H9 (cell line): ENCODE data around the gene ETHE1. TPM values are rescaled to one million over a fixed set of nuclear protein-coding genes. Genes with fewer than 3 reads are reported as not detected.

Source experiments
- DNase-seq: peaks from one replicate; pipeline ENCODE4 v3.0.0-alpha.2; 2017
- H2AFZ ChIP-seq: one replicate; pipeline ENCODE4 v1.6.1; 2013; ENCODE audit warnings: mild to moderate bottlenecking, low read length, control low read depth, moderate library complexity
- H2AK5ac ChIP-seq: 2 replicates; pipeline ENCODE4 v1.6.1; 2013; ENCODE audit warnings: low read length, control low read depth, mixed read lengths; ENCODE audit not compliant: insufficient read length
- H2BK120ac ChIP-seq: one replicate; pipeline ENCODE4 v1.6.1; 2013; ENCODE audit warnings: low read depth, mild to moderate bottlenecking, low read length, control low read depth, inconsistent platforms; ENCODE audit not compliant: poor library complexity, severe bottlenecking
- H2BK12ac ChIP-seq: 2 replicates; pipeline ENCODE4 v1.6.1; 2013; ENCODE audit warnings: low read length, control low read depth, mixed read lengths, low read depth; ENCODE audit not compliant: insufficient read length
- H2BK15ac ChIP-seq: 2 replicates; pipeline ENCODE4 v1.6.1; 2013; ENCODE audit warnings: low read depth, low read length, control low read depth
- H2BK20ac ChIP-seq: one replicate; pipeline ENCODE4 v1.6.1; 2013; ENCODE audit warnings: low read depth, mild to moderate bottlenecking, low read length, control low read depth, inconsistent platforms; ENCODE audit not compliant: poor library complexity, severe bottlenecking
- H2BK5ac ChIP-seq: 2 replicates; pipeline ENCODE4 v1.6.1; 2013; ENCODE audit warnings: low read length, control low read depth, mixed read lengths; ENCODE audit not compliant: insufficient read length
- H3K14ac ChIP-seq: 2 replicates; pipeline ENCODE4 v1.6.1; 2013; ENCODE audit warnings: low read length, control low read depth; ENCODE audit not compliant: insufficient read depth
- H3K18ac ChIP-seq: 2 replicates; pipeline ENCODE4 v1.6.1; 2013; ENCODE audit warnings: low read depth, mild to moderate bottlenecking, mixed read lengths, low read length, control low read depth; ENCODE audit not compliant: insufficient read length
- H3K23ac ChIP-seq: 2 replicates; pipeline ENCODE4 v1.6.1; 2013; ENCODE audit warnings: low read length, control low read depth, mixed read lengths, low read depth; ENCODE audit not compliant: insufficient read length
- H3K23me2 ChIP-seq: 2 replicates; pipeline ENCODE4 v1.6.1; 2013; ENCODE audit warnings: low read depth, mild to moderate bottlenecking, mixed read lengths, low read length, control low read depth; ENCODE audit not compliant: insufficient read length, poor library complexity, severe bottlenecking
- H3K27ac ChIP-seq: 2 replicates; pipeline ENCODE4 v1.5.1; 2013; ENCODE audit warnings: low read length, control low read depth, mixed read lengths, low read depth; ENCODE audit not compliant: insufficient read length
- H3K27me3 ChIP-seq: 2 replicates; pipeline ENCODE4 v1.6.1; 2013; ENCODE audit warnings: low read length, control low read depth, inconsistent platforms; ENCODE audit not compliant: insufficient read depth
- H3K4ac ChIP-seq: 2 replicates; pipeline ENCODE4 v1.6.1; 2013; ENCODE audit warnings: low read depth, mild to moderate bottlenecking, control low read depth, inconsistent platforms, low read length, moderate library complexity
- H3K4me1 ChIP-seq: 2 replicates; pipeline ENCODE4 v1.6.1; 2013; ENCODE audit warnings: low read length, control low read depth, inconsistent platforms; ENCODE audit not compliant: insufficient read depth
- H3K4me2 ChIP-seq: 2 replicates; pipeline ENCODE4 v1.6.1; 2013; ENCODE audit warnings: low read length, control low read depth, mixed read lengths; ENCODE audit not compliant: insufficient read length, insufficient read depth
- H3K56ac ChIP-seq: 2 replicates; pipeline ENCODE4 v1.6.1; 2013; ENCODE audit warnings: low read depth, mild to moderate bottlenecking, mixed read lengths, low read length, control low read depth; ENCODE audit not compliant: insufficient read length
- H3K79me1 ChIP-seq: 2 replicates; pipeline ENCODE4 v1.6.1; 2013; ENCODE audit warnings: low read depth, mild to moderate bottlenecking, moderate library complexity, low read length, control low read depth, inconsistent platforms; ENCODE audit not compliant: insufficient read depth, poor library complexity, severe bottlenecking
- H3K79me2 ChIP-seq: 2 replicates; pipeline ENCODE4 v1.6.1; 2013; ENCODE audit warnings: low read length, control low read depth, inconsistent platforms; ENCODE audit not compliant: insufficient read depth
- H3K9ac ChIP-seq: 2 replicates; pipeline ENCODE4 v1.6.1; 2013; ENCODE audit warnings: low read length, control low read depth, mixed read lengths; ENCODE audit not compliant: insufficient read length; ENCODE audit errors: extremely low read depth
- H3K9me3 ChIP-seq: one replicate; pipeline ENCODE4 v1.6.1; 2013; ENCODE audit warnings: low read depth, low read length, inconsistent platforms; ENCODE audit not compliant: control insufficient read depth
- H3T11ph ChIP-seq: one replicate; pipeline ENCODE4 v1.6.1; 2013; ENCODE audit warnings: mild to moderate bottlenecking, low read length, control low read depth, inconsistent platforms
- H4K20me1 ChIP-seq: one replicate; pipeline ENCODE4 v1.6.1; 2013; ENCODE audit not compliant: control insufficient read depth, insufficient read length, insufficient read depth
- H4K5ac ChIP-seq: 2 replicates; pipeline ENCODE4 v1.6.1; 2013; ENCODE audit warnings: low read depth, mild to moderate bottlenecking, mixed read lengths, low read length, control low read depth; ENCODE audit not compliant: insufficient read length
- H4K8ac ChIP-seq: replicated peaks from 2 replicates; pipeline ENCODE4 v1.6.1; 2013; ENCODE audit warnings: low read length, control low read depth, mixed read lengths, low read depth; ENCODE audit not compliant: insufficient read length
- H4K91ac ChIP-seq: 2 replicates; pipeline ENCODE4 v1.6.1; 2013; ENCODE audit warnings: low read depth, mild to moderate bottlenecking, moderate library complexity, mixed read lengths, low read length, control low read depth; ENCODE audit not compliant: insufficient read length
- H3K27ac Mint-ChIP-seq, 3 experiments: 2 replicates in 2 of 3; 3 replicates in 1 of 3; pipeline ENCODE4 v1.8.0; 2020 to 2021; ENCODE audit warnings: mixed read lengths in 3 of 3, mild to moderate bottlenecking in 1 of 3, moderate library complexity in 1 of 3
- H3K27me3 Mint-ChIP-seq: 2 replicates; pipeline ENCODE4 v1.8.0; 2021; ENCODE audit warnings: low read depth, mild to moderate bottlenecking, moderate library complexity, mixed read lengths
- H3K36me3 Mint-ChIP-seq, 3 experiments: 2 replicates in 2 of 3; 3 replicates in 1 of 3; pipeline ENCODE4 v1.8.0; 2020 to 2021; ENCODE audit warnings: low read depth in 3 of 3, mixed read lengths in 3 of 3; ENCODE audit not compliant: insufficient read depth in 1 of 3
- H3K4me1 Mint-ChIP-seq, 2 experiments: 2 replicates each; pipeline ENCODE4 v1.8.0; 2020; ENCODE audit warnings: mixed read lengths in 2 of 2
- H3K4me3 Mint-ChIP-seq, 2 experiments: 2 replicates in 1 of 2; 3 replicates in 1 of 2; pipeline ENCODE4 v1.8.0; 2020 to 2021; ENCODE audit warnings: mild to moderate bottlenecking in 2 of 2, mixed read lengths in 2 of 2, moderate library complexity in 1 of 2
- H3K9me3 Mint-ChIP-seq, 2 experiments: 2 replicates in 1 of 2; 3 replicates in 1 of 2; pipeline ENCODE4 v1.8.0; 2020; ENCODE audit warnings: mild to moderate bottlenecking in 2 of 2, mixed read lengths in 2 of 2, moderate library complexity in 1 of 2
- whole genome bisulfite sequencing: extraction: QIAGEN DNeasy Blood & Tissue Kit; methylation state at CpG from one replicate; pipeline ENCODE4 v1.1.7; 2013; ENCODE audit warnings: missing lambda C conversion rate, low lambda C conversion rate, mixed read lengths; ENCODE audit not compliant: insufficient read length; ENCODE audit errors: extremely low coverage; 5-methylcytosine and 5-hydroxymethylcytosine counted together
- total RNA-seq: library from RNA; stranded (reverse); gene quantifications from 2 replicates; pipeline ENCODE4 v1.2.1, GENCODE V29; 2021
- TF ChIP-seq, protein P1 (sequence below): fragments of 200-600 bp; sonication (generic); conservative IDR thresholded peaks from 3 replicates; pipeline ENCODE4 v1.8.0; 2021; ENCODE audit warnings: antibody characterized with exemption, mild to moderate bottlenecking

ETHE1 gene
- total RNA-seq, 1 experiment from 2014 or later, result 18.8 TPM

DNA sequence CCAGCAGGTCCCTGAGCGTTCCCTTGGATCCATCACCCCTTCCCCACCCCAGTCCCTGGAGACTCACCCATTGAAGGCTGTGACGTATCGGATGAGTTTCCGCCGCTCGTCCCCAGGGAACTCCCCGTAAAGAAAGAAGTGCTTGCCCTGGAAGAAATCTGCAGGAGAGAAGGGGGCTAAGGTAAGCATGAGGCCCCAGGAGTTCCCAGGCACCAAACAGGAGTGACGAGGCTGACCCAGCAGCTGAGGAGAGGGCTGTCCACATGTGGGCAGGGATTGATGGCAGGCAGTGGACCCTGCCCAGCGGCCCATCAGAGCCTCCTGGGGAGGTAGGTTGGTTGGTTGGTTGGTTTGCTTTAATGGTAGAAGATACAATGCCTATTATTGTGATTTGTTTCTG lies 17.1 kb upstream of the ETHE1 start:
- H4K5ac ChIP-seq, result no peak overlapping the region
- H3K56ac ChIP-seq, result no peak overlapping the region
- H3K9me3 ChIP-seq, result no peaks in the 10 kb centered on the region
- no peak overlapping the region for H2BK12ac ChIP-seq
- H4K20me1 ChIP-seq, result no peaks in the 10 kb centered on the region
- no peak overlapping the region for H4K91ac ChIP-seq
- no peak overlapping the region for H3T11ph ChIP-seq
- H3K23me2 ChIP-seq, result no peaks in the 10 kb centered on the region
- H3K4ac ChIP-seq, result no peak overlapping the region
- no peak overlapping the region for H3K18ac ChIP-seq
- H2BK120ac ChIP-seq, result no peak overlapping the region
- no peaks in the 10 kb centered on the region for H3K79me1 ChIP-seq
- H2BK5ac ChIP-seq, result no peak overlapping the region
- H3K9me3 Mint-ChIP-seq, result peaks cover 4 to 6% of the 10 kb centered on the region in 2 experiments; a peak in 4 of 5 replicates
- no peaks in the 10 kb centered on the region for H3K4me1 ChIP-seq
- no peaks in the 10 kb centered on the region; the same call in 1 of the 2 replicates for H3K27me3 Mint-ChIP-seq
- peaks cover 37 to 81% (median 70%) of the 10 kb centered on the region in 3 experiments for H3K36me3 Mint-ChIP-seq
- WGBS, result no CpG with 5 or more reads among the region's 9 CpGs
- H3K14ac ChIP-seq, result no peak overlapping the region
- no peak overlapping the region for H3K27ac Mint-ChIP-seq
- H2BK15ac ChIP-seq, result no peak overlapping the region
- no peak overlapping the region for H2AK5ac ChIP-seq
- H3K27me3 ChIP-seq, result no peaks in the 10 kb centered on the region
- no peak overlapping the region for H3K27ac ChIP-seq
- DNase-seq, result no peak
- H2BK20ac ChIP-seq, result no peak overlapping the region
- TF ChIP-seq, protein P1, sequence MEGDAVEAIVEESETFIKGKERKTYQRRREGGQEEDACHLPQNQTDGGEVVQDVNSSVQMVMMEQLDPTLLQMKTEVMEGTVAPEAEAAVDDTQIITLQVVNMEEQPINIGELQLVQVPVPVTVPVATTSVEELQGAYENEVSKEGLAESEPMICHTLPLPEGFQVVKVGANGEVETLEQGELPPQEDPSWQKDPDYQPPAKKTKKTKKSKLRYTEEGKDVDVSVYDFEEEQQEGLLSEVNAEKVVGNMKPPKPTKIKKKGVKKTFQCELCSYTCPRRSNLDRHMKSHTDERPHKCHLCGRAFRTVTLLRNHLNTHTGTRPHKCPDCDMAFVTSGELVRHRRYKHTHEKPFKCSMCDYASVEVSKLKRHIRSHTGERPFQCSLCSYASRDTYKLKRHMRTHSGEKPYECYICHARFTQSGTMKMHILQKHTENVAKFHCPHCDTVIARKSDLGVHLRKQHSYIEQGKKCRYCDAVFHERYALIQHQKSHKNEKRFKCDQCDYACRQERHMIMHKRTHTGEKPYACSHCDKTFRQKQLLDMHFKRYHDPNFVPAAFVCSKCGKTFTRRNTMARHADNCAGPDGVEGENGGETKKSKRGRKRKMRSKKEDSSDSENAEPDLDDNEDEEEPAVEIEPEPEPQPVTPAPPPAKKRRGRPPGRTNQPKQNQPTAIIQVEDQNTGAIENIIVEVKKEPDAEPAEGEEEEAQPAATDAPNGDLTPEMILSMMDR, result no peak
- H3K4me2 ChIP-seq, result no peak overlapping the region
- H2AFZ ChIP-seq, result no peak overlapping the region
- H3K4me3 Mint-ChIP-seq, result no peak overlapping the region
- no peaks in the 10 kb centered on the region for H3K4me1 Mint-ChIP-seq
- H3K79me2 ChIP-seq, result no peaks in the 10 kb centered on the region
- H4K8ac ChIP-seq, result no peak overlapping the region
- no peak overlapping the region for H3K9ac ChIP-seq
- H3K23ac ChIP-seq, result no peak overlapping the region
